Small intestine (tissue), 7 donors: Measurements from ENCODE around the gene GHR. TPM values are rescaled to one million over a fixed set of nuclear protein-coding genes. Genes with fewer than 3 reads are reported as not detected.

Experiments used
- DNase-seq, 2 donors: peaks; one replicate each; pipeline versions ENCODE4 v3.0.0 to v3.0.0-alpha.2; 2013
- FAIRE-seq: peaks from 2 replicates; lab custom pipeline; 2012; peaks lifted over from hg19 to GRCh38; lab: Jason Lieb, UNC
- H3K27ac ChIP-seq, 3 donors: one replicate each; pipeline ENCODE4 v1.5.1; 2013; ENCODE audit warnings: low read length in 2 of 3, mild to moderate bottlenecking in 2 of 3, control low read depth in 1 of 3, inconsistent platforms in 1 of 3, low read depth in 1 of 3, moderate library complexity in 1 of 3
- H3K27me3 ChIP-seq, 3 donors: one replicate each; pipeline ENCODE4 v1.6.1; 2013; ENCODE audit warnings: low read length in 3 of 3, inconsistent platforms in 1 of 3; ENCODE audit not compliant: control insufficient read depth in 3 of 3, insufficient read depth in 3 of 3
- H3K36me3 ChIP-seq, 3 donors: one replicate each; pipeline ENCODE4 v1.6.1; 2013; ENCODE audit warnings: low read length in 3 of 3, inconsistent platforms in 1 of 3, low read depth in 1 of 3, mild to moderate bottlenecking in 1 of 3, moderate library complexity in 1 of 3; ENCODE audit not compliant: control insufficient read depth in 3 of 3, insufficient read depth in 2 of 3
- H3K4me1 ChIP-seq, 3 donors: one replicate each; pipeline ENCODE4 v1.6.1; 2013; ENCODE audit warnings: low read length in 2 of 3, inconsistent platforms in 1 of 3, low read depth in 1 of 3, mild to moderate bottlenecking in 1 of 3, moderate library complexity in 1 of 3; ENCODE audit not compliant: control insufficient read depth in 3 of 3, insufficient read depth in 2 of 3
- H3K4me3 ChIP-seq, 3 donors: one replicate each; pipeline ENCODE4 v1.5.1; 2013; ENCODE audit warnings: low read length in 3 of 3, control low read depth in 1 of 3, inconsistent platforms in 1 of 3, low read depth in 1 of 3, mild to moderate bottlenecking in 1 of 3, moderate library complexity in 1 of 3
- H3K9me3 ChIP-seq, 2 donors: one replicate each; pipeline ENCODE4 v1.6.1; 2013; ENCODE audit warnings: low read depth in 1 of 2, low read length in 1 of 2; ENCODE audit not compliant: control insufficient read depth in 2 of 2, insufficient read depth in 1 of 2
- WGBS, 3 donors: extraction: QIAGEN DNeasy Blood & Tissue Kit; methylation state at CpG; one replicate each; pipeline ENCODE4 v1.1.7; 2013; 5-methylcytosine and 5-hydroxymethylcytosine counted together
- polyA plus RNA-seq, 4 donors: library from polyadenylated mRNA; stranded (reverse) in 3 of 4; unstranded in 1 of 4; fragments of 200-250 nt in 3 of 4; fragments of 120-200 nt in 1 of 4; gene quantifications; one replicate each; pipeline versions ENCODE4 v1.2.1 to v1.2.3, GENCODE V29; 2013
- donor health status: healthy with polysubstance abuse.
- donor health status: control.
- donor health status: control.
- donor health status: Bipolar disorder and iron deficiency.
- donor health status: healthy.

Gene GHR
- polyA plus RNA-seq, 4 donors = 0.22 to 14.8 (median 1.4) TPM

DNA sequence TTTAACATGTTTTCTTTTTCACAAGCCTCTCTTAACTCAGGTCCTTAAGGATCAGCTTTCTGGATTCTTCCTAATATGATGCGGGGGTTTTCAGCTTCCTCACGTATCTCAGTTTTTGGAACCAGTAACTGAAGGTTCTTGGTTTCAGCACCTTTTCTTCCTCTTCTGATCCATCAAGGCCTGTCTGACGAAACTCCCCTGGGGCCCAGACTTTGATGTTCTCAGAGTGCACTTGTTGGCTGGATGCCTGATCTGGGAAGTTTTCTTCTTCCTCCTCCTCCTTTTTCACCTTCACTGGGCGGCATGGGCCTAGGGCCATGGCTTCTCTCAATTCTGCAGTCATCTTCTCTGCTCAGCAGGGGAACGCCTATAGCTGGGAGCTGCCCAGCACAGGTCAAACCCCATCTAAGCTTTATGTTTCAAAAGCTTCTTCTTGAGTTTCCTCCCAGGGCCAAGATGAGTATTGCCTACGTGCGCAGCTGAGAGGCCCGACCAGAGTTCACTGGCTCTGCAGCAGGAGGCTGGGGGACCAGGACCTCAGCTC lies 44.8 kb downstream of the GHR start:
- Histone ChIP-seq H3K27ac (no peak overlapping the region), H3K27me3 (no peaks in the 10 kb centered on the region)
- no peak for FAIRE-seq

DNA sequence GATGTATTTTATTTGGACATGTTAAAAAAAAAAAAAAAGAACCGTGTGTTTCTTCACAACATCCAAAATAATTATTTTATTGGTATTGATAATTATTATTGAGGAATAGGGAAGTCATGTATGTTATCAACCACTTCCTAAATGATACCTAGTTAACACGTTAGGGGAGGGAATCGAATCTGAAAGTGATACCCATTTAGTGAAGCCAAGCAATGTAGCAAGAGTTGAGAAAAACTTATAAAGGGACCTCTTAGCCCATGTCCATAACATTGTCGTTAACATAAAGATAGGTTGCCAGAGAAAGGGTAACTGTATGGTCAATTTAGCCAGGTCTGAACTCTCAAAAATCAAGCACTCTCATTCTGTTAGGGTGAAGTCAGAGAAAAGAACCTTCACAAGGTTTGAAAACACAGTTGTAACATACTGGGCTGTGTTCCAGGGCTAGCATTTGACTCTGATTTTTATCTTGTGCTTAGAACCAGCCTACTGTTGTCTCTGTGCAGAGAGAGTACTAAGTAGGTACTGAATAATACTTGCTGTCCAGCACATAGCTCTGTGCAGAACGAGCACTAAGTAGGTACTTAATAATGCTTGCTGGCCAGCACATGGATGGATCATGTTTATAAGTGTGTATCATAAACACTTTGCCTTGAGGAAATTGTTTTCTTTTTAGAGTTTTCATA lies 60.4 kb downstream of the GHR start:
- no peaks in the 10 kb centered on the region for H3K36me3 ChIP-seq
- H3K9me3 ChIP-seq = peaks cover 0 to 8% of the 10 kb centered on the region in 2 donors
- H3K4me1 ChIP-seq = no peaks in the 10 kb centered on the region
- WGBS, 3 donors = 43 to 55% (median 52%) methylated on average over 5 of the region's 5 CpGs
- FAIRE-seq (no peak), DNase-seq (no peak)
- no peak overlapping the region for H3K4me3 ChIP-seq
- H3K27ac ChIP-seq = no peak overlapping the region
- no peaks in the 10 kb centered on the region for H3K27me3 ChIP-seq

More for the DNA sequence above, 44.8 kb downstream of the GHR start:
- Histone ChIP-seq H3K36me3 (no peaks in the 10 kb centered on the region), H3K4me3 (no peak overlapping the region), H3K9me3 (no peaks in the 10 kb centered on the region), H3K4me1 (no peaks in the 10 kb centered on the region)
- DNase-seq = no peak
- 80 to 85% (median 81%) methylated on average over 8 of the region's 8 CpGs for WGBS, 3 donors

DNA sequence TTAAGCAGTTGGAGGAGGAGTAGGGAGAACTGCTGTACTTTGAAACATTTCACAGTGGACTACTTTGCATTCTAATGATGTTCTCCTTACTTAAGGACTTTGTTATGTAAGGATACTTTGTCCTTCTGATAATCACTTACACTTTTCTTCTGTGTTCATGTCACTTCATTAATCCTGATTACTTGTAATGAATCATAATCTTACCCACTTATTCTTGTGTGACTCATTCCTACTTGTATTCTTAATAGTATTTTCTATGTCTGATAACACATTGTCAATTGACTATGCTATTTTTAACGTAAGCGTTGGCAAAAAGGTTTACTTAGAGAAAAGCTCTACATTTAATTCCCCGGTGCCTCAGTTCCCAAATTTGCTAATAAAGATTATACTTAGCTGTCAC lies 63.8 kb downstream of the GHR start:
- no peak for FAIRE-seq
- Histone ChIP-seq H3K27ac (no peak overlapping the region), H3K27me3 (no peaks in the 10 kb centered on the region), H3K9me3 (peaks cover 0 to 8% of the 10 kb centered on the region in 2 donors), H3K4me1 (no peaks in the 10 kb centered on the region), H3K4me3 (no peak overlapping the region), H3K36me3 (no peaks in the 10 kb centered on the region)
- WGBS, 3 donors = 90 to 94% (median 93%) methylated on average over 3 of the region's 3 CpGs
- peak in 1 of 2 donors; percentile 16 for DNase-seq

DNA sequence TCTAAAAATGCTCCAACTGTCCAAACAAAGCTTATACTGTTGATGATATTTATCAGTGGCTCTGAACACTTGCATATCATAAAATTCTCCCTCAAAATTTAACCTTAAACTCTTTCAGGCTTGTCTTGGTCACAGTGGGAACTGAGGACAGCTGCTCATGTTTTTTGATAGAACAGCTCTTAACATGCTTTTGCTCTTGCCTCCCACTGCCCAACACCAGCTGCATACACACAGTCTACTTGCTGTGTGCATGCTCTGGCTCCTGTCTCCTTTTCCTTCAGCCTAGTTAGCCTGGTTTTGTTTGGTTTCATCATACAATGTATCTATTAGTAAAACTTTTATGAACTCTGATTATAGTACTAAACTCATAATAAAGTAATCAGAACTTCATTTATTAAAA lies 64.6 kb downstream of the GHR start:
- Histone ChIP-seq H3K9me3 (peaks cover 0 to 3% of the 10 kb centered on the region in 2 donors), H3K36me3 (no peaks in the 10 kb centered on the region), H3K4me3 (no peak overlapping the region), H3K27me3 (no peaks in the 10 kb centered on the region), H3K4me1 (no peaks in the 10 kb centered on the region), H3K27ac (no peak overlapping the region)
- no peak for DNase-seq
- no peak for FAIRE-seq

DNA sequence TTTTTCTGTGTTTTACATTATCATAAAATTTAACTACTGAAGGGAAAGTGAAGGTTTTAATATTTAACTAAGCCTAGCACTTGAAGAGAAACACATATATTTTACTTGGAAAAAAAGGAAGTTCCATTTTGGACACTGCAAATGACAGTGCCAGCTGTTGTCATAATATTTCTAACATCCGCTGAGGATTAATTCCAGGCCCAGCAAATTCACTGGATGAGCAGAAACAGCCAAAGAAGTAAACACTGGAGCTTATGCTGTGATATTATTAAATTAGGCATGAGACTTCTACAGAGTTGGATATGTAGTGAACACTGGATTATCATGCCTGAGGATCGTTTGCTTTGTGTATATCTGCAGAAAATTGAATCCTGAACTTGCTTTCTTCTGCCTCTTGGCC lies 67.6 kb downstream of the GHR start:
- Histone ChIP-seq H3K27ac (no peak overlapping the region), H3K4me1 (no peaks in the 10 kb centered on the region), H3K9me3 (no peaks in the 10 kb centered on the region), H3K36me3 (no peaks in the 10 kb centered on the region), H3K4me3 (no peak overlapping the region), H3K27me3 (no peaks in the 10 kb centered on the region)
- 56 to 63% (median 62%) methylated on average over 2 of the region's 2 CpGs for WGBS, 3 donors
- DNase-seq = no peak
- FAIRE-seq = no peak

DNA sequence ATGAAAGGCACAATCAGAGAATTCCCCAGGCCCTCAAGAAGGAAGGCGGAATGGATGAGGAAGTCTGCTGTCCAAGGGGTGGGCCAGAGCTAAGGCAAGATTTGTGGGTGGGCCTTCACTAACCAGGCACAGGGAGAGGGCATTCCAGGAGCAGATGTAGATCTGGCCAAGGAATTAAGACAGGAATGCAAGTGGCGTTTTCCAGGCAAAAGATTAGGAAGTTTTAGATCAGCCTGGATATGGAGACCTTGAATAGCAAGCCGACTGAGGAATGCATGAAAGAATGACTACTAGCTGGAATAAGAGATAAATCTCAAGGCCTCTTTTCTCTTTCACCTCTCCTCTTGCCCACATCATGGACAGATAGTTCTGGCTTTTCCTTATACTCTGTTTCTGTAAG lies 68.5 kb downstream of the GHR start:
- no peak for FAIRE-seq
- no peaks in the 10 kb centered on the region for H3K36me3 ChIP-seq
- H3K4me1 ChIP-seq = no peaks in the 10 kb centered on the region
- no peak for DNase-seq
- no peak overlapping the region for H3K27ac ChIP-seq
- no peak overlapping the region for H3K4me3 ChIP-seq
- H3K27me3 ChIP-seq = no peaks in the 10 kb centered on the region
- 61 to 67% (median 63%) methylated on average over 3 of the region's 3 CpGs for WGBS, 3 donors
- no peaks in the 10 kb centered on the region for H3K9me3 ChIP-seq

DNA sequence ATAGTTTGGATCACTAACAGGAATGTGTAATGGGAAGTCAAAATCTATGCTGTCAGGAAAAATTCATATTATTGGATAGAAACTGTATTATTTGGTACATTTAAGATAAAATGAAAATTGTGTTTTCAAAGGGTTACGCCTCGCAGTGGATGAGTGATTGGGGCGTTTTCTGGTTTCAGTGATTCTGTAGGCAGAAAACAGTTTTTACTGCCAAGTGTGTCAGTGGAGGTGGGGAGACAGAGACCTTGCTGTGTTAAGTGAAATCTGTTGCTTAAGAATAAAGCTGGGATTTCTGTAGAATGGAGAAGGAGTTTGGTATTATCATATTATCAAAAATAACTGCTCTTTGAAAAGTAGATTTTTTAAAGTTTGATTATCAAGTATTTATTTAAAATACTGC lies 69.7 kb downstream of the GHR start:
- Histone ChIP-seq H3K36me3 (no peaks in the 10 kb centered on the region), H3K27ac (no peak overlapping the region), H3K4me1 (no peaks in the 10 kb centered on the region), H3K9me3 (no peaks in the 10 kb centered on the region), H3K27me3 (no peaks in the 10 kb centered on the region), H3K4me3 (no peak overlapping the region)
- no peak for DNase-seq
- FAIRE-seq = no peak
- WGBS, 3 donors = 75 to 83% (median 81%) methylated on average over 3 of the region's 3 CpGs

DNA sequence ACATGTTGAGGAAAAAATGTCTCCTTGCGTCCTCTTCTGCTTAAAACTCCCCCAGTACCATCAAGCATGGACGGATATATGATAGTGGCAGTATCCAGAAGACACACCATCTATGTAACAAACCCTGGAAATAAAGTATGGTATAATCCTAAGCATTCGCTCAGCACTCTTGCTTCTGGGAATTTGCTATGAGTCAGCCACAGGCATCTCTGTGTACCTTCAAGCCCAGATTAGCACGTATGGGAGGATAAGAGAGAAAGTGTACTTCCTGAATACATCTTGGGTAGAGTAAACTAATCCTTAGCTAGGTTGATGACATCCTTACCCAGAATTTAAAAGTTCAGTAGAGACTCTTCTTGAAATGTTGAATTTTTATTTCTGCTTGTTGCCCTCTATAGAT lies 71.2 kb downstream of the GHR start:
- H3K9me3 ChIP-seq = no peaks in the 10 kb centered on the region
- no peaks in the 10 kb centered on the region for H3K36me3 ChIP-seq
- no peak overlapping the region for H3K4me3 ChIP-seq
- FAIRE-seq = no peak
- H3K27ac ChIP-seq = no peak overlapping the region
- H3K4me1 ChIP-seq = no peaks in the 10 kb centered on the region
- WGBS, 3 donors = 73 to 88% (median 80%) methylated on average over 4 of the region's 4 CpGs
- no peak for DNase-seq
- H3K27me3 ChIP-seq = no peaks in the 10 kb centered on the region

DNA sequence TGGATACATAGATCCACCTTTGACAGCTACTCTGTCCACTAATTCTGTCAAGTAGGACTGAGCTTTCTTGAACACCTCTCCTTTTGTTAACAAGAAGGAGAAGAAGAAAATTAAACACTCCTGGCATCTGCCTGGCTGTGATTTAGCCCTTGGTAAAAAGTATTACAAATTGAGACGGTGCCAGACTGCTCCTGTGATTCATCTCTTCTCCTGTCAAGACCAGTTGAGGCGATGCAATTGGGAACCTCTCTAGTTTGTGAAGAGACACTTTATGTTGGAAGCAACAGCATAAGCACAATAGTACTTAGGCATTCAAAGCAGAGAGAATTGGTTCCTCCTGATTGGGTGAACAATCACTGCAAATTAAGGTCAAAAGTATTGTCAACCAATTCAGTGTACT lies 72.7 kb downstream of the GHR start:
- Histone ChIP-seq H3K36me3 (no peaks in the 10 kb centered on the region), H3K27me3 (no peaks in the 10 kb centered on the region), H3K4me1 (no peaks in the 10 kb centered on the region), H3K4me3 (no peak overlapping the region), H3K9me3 (no peaks in the 10 kb centered on the region), H3K27ac (no peak overlapping the region)
- FAIRE-seq = no peak
- WGBS, 3 donors = 71 to 83% (median 80%) methylated on average over 2 of the region's 2 CpGs
- no peak for DNase-seq
